GM03348 (cell line): ENCODE results near the gene ELSPBP1.
"Not testable (repeated sequence)": the region's sequence is repeated elsewhere in the genome, so short reads cannot be mapped to it uniquely, and the experiment has no call there.

Source experiments
- DNase-seq: peaks from one replicate; pipeline ENCODE4 v3.0.0; 2012; ENCODE audit warnings: low spot score

Gene ELSPBP1

DNA sequence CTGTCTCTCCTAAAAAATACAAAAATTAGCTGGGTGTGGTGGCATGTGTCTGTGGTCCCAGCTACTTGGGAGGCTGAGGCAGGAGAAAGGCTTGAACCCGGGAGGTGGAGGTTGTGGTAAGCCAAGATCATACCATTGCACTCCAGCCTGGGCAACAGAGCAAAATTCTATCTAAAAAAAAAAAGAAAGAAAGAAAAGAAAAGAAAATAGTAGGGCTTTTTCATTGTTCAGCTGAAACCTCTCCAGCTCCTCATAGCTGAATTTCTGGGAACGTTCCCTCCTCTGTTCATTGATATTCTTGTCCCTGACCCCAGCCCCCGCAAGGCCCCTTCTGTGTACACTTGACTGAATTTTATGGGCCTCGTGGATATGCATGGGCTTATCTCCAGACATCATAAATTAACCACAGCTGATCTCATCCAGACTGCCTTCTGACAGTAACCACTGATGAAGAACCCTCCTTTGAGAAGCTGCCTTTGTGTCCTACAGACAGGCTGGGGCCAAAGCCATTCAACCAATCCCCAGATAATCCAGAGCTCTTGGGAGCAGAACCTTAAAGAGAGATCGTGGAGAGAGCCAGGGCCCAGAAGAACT lies at the start of gene ELSPBP1:
TSS of gene ELSPBP1 (plus strand) at position 424 of the 594 bp plus-strand sequence. CDS start 14,036 bp downstream, outside the sequence.
- DNase-seq, result no peak

DNA sequence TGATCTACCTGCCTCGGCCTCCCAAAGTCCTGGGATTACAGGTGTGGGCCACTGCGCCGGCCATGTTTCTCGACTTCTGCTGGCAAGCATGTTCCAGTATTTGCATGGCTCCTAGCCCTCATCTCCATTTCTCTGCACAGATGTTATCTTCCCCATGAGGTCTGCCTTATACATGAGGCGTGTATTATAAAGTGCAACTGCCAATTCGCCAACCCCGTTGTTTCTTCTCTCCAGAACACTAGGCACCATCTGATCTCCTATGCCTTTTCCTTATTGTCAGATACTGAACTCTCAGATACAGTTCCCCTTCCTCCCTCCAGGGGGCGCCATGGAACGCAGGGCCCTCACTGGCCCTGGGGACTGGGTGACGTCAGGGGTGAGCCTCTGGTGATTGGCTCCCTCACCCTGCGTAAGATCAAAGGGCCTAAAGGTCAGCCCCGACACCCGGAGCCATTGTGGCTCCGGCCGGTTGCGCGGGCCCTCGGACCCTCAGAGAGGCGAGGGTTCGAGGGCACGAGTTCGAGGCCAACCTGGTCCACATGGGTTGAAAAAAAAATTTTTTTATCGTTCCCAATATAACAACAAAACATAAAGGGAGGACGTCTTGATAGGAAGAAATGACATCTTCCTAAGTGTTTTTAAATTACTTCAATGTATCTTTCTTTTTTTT lies 44.4 kb upstream of the ELSPBP1 start:
- not testable (repeated sequence) for DNase-seq

DNA sequence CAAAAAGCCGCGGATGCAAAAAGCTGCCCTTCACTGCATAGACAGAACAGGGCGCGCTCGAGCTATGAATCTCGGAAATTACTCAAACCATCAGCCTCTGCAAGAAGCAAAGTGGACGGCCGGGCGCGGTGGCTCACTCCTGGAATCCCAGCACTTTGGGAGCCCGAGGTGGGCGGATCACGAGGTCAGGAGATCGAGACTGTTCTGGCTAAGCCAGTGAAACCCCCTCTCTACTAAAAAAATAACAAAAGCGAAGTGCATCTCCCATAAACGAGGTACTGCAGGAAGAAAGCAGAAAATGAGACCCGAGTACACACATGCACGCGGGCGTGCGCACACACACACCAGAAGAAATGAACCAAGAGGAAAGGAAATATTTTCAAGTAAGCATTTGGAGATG lies 42.3 kb upstream of the ELSPBP1 start:
- not testable (repeated sequence) for DNase-seq

DNA sequence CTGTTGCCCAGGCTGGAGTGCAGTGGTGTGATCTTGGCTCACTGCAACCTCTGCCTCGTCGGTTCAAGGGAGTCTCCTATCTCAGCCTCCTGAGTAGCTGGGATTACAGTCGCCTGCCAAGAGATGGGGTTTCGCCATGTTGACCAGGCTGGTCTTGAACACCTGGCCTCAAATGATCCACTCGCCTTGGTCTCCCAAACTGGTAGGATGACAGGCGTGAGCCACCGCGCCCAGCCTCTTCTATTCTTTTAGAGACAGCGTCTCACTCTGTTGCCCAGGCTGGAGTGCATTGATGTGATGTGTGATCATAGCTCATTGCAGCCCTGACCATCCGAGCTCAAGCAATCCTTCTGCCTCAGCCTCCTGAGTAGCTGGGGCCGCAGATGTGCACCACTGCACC lies 38.5 kb upstream of the ELSPBP1 start:
- DNase-seq, result not testable (repeated sequence)

DNA sequence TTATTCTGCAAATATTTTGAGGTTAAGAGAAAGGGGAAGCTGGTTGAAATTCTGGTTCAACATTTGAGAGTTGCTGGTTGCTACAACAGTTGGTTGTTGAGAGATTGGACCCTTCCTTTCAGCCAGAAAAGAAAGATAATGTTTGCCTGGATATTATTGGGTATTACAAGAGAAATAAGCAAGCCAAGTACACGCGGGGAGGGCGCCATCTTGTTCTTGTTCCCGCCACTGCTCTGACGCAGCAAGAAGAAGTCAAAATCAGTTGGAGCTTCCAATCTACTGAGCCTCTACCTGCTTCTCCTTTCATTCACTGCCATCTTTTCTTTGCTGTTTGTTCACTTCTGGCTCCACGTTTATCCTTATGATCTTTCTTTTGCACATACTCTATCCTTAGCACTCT lies 20.9 kb upstream of the ELSPBP1 start:
- DNase-seq, result no peak

DNA sequence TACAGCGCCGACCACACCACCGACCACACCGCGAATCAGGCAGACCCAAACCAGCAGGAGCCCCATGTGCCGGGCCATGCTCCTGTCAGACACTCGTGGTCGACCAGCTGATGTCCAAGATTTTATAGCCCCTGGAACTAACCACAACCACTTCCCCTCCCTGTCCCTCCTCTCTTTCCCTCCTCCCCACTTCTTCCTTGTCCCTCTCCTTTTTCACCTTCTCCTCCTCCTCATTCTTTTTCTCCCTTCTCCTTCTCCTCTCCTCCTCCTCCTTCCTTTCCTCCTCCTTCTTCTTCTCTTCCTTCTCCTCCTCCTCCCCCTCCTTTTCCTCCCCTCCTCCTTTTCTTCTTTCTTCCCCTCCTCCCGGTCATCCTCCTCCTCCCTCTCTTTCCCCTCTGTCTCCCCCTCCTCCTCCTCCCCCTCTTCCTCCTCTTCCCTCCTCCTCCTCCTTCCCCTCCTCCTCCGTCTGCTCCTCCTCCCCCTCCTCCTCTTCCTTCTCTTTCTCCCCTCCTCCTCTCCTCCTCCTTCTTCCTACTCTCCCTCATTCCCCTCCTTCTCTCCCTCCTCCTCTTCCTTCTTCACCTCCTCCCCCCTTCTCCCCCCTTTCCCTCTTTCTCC lies 3.1 kb upstream of the ELSPBP1 start:
- DNase-seq, result no peak

DNA sequence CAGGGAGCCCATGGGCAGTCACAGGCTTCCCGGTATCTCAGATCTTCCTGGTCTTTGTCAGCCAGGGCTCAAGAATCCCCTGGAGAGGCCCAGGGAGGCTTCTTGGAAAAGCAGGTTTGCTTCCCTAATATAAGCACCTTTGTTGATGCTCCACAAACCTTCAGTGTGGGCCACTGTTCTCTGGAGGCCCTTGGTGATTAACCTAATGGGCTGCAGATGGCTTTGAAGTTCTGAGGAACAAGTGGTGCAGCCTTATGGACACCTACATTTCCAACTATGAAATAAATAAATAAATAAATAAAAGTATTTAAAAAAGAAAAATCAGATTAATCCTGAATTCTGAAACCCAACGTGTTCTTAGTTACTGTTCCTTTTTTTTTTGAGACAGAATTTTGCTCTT lies 2.4 kb upstream of the ELSPBP1 start, which contains the start of gene BSPH1:
TSS of gene BSPH1 (minus strand) at position 101 of the 400 bp plus-strand sequence. CDS start at position 12, 89 bp downstream.
- DNase-seq, result no peak

DNA sequence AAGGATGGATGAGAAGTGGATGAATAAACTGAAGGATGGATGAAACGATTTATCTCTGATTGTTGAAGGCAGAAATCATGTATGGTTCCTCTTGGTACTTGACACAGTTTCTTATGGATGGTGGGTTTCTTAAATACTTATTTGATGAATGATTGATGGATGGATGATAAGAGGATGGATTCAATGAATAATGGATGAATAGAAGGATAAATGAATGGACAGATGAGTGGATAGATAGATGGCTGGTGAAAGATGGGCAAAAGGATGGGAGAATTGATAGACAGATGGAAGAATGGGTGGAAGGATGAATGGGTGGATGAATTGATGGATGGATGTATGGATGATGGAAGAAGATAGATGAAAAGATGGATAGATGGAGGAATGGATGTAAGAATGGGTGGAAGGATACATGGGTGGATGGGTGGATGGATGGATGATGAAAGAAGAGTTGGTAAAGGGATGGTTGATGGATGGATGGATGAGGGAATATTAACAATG lies 1.8 kb downstream of the ELSPBP1 start:
- DNase-seq, result no peak

DNA sequence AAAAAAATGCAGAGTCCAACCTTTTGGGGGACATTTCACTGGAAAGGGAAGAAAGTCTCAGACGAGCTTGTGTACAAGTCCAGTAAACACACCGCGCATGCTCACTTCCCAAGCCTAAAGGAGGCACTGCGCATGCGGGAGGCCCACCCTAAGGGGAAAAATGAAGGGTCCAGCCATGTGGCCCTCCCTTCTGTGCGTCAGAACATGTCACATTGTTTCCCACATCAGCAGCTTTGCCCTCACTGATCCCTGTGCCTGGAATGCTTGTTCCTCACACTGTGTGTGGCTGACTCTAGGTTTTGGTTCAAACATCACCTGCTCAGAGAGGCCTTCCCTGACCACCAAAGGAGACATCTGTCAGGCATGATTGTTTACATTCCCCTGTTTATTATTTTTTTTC lies 4.4 kb downstream of the ELSPBP1 start:
- no peak for DNase-seq

DNA sequence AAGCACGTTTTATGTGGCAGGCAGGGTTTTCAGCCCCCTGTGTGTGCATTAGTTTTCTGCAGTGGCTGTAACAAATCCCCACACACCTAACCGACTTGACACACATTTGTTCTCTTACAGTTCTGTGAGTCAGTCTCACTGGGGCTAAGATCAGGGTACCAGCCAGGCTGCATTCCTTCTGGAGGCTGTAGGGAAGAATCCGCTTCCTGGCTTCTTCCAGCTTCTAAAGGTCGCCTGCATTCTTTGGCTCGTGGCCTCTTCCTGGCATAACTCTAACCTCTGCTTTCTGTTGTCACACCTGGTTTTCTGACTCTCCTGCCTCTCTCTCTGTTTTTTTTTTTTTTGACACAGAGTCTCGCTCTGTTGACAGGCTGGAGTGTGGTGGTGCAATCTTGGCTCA lies 6.4 kb downstream of the ELSPBP1 start:
- no peak for DNase-seq

DNA sequence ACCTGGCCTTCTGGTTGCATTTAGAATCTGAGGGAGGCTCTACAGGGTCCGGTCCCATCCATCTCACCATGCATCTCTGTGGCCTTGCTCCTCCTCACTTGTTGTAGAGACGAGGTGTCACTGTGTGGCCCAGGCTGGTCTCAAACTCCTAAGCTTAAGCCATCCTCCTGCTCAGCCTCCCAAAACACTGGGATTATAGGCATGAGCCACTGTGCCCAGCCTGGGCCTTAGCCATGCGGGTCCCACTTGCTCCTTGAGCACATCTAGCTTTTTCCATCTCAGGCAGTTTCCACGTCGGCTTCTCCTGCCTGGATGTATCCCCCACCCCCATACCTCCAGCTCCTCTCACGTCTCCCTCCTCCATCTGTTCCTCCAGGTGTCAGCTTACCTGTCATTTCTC lies 9.8 kb downstream of the ELSPBP1 start:
- no peak for DNase-seq

DNA sequence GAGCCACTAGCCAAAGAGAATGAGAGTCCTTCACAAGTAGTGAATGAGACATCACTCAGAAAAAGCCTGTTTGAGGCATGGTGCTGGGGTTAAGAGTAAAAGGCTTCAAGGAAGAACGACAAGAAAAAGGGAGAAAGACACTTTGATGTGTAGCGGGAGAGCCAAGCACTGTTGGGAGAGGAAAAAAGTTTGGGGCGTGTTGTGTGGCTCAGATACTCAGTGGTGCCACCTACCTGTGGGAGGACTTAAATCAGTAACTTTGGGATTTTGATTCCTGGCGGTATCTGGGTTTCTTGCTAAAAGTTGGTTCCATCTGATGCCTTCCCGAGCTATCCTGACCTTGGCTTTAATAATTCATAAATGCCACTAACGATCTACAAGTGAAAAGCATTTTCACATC lies 12.3 kb downstream of the ELSPBP1 start:
- no peak for DNase-seq

DNA sequence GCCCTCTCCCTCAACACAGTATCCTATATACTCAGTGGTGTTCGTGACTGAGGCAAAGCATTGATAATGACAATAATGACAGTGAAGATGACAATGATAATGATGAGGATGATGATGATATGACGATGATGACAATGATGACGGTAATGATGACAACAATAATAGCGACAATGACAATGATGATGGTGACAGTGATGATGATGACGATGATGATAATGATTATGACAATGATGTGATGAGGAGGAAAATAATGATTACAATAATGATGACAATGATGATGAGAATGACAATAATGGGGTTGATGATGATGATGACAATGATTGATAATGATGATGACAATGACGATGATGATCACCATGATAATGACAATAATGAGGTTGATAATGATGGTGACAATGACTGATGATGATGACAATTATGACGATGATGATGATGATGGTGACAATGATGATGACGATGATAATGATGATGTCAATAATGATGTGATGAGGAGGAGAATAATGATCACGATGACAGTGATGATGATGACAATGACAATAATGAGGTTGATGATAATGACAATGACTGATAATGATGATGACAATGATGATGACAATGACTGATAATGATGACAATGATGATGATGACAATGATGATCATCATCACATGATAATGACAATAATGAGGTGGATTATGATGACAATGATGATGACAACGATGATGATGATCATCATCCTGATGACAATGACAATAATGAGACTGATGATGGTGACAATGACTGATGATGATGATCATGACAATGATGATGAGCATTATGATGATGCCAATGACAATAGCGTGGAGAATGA lies 16.7 kb downstream of the ELSPBP1 start:
- DNase-seq, result no peak

DNA sequence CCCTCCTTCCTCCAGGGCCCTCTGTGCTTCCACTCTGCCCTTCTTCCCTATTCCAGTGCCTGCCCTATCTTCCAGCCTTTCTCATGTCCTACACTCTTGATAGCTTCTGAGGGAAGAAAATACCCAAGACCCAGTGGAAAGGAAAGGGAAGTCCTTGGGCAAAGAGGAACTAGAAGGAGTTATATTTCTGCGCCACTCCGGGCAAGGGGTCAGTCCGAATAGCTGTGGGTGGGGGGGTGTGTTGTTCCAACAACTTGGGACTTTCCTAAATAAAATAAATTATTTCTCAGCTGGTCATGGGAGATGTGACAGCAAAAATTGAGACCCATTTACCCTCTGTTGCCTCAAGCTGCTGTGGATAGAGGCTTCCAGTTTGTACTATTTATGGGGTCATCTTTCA lies 26.3 kb downstream of the ELSPBP1 start:
- no peak for DNase-seq

DNA sequence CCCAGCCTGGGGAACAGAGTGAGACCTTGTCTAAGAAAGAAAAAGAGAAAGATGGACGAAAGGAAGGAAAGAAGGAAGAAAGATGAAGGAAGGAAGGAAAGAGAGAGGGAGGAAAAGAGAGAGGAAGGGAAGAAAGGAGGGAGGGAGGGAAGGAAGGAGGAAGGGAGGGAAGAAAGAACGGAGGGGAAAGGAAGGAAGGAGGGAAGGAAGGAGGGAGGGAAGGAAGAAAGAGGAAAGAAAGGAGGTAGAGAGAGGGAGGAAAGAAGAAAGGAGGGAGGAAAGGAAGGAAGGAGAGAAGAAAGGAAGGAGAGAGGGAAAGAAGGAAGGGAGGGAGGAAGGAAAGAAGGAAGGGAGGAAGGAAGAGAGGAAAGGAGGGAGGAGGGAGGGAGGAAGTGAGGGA lies 28.6 kb downstream of the ELSPBP1 start:
- DNase-seq, result no peak

DNA sequence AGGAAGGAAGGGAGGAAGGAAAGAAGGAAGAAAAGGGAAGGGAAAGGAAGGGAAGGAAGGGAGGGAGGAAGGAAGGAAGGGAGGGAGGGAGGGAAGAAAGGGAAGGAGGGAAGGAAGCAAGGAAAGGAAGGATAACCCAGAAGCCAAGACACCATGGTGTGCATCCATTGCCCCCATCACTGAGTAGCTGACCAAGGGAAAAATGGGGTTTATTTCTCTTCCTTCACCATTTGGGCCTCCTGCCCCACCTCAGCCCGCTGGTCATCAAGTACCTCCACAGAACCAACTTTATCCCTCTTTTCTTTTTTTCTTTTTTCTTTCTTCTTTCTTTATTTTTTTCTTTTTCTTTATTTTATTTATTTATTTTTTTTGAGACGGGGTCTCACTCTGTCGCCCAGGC lies 29.1 kb downstream of the ELSPBP1 start:
- DNase-seq, result no peak

DNA sequence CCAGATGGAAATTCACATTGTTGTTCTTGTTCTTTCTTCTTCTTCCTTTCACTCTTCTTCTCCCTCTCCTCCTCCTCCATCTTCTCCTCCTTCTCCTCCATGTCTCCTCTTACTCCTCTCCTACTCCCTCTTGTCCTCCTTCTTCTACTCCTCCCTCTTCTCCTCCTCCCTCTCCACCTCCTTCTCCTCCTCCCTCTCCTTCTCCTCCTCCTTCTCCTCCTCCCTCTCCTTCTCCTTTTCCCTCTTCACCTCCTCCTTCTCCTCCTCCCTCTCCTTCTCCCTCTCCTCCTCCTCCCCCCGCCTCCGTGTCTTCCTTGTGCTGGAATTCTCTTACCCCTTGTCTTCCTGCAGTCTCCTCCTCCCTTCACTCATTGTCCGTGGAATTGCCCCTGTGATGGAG lies 31.0 kb downstream of the ELSPBP1 start:
- DNase-seq, result no peak

DNA sequence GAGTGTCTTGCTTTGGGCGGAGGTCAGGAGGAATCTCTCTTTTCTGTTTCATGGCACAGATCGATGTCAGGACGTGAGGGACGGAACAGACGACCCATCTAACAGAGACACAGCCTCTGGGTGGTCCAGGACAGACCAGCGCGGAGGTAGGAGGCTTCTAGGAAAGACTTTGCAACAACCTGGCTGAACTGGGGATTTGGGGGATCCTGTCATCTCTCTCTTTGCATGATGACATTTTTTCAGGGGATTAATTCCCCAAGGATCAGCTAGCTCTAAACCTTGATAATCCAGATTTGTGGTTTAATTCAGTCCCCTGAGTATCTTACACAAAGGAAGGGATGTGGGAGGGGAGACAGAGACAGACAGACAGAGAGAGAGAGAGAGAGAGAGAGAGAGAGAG lies 35.0 kb downstream of the ELSPBP1 start:
- DNase-seq, result no peak

DNA sequence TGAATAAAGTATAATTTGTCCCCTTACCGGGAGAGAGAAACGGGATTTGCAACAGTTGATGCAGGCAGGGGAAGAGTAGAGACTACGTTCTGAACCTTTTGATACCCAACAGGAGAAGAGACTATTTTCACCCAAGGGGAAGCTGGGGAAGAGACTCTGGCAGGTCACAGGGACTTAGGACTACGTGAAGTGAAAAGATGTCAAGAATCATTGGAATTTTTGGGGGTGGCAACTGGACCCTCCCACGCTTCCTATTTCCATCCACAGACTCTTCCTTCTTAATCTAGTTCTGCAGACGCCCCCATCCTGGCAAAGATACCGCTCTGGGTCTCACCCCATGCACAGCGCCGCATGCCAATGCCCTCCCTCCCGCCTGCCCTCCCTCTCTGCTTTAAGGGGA lies 35.6 kb downstream of the ELSPBP1 start:
- DNase-seq, result no peak

DNA sequence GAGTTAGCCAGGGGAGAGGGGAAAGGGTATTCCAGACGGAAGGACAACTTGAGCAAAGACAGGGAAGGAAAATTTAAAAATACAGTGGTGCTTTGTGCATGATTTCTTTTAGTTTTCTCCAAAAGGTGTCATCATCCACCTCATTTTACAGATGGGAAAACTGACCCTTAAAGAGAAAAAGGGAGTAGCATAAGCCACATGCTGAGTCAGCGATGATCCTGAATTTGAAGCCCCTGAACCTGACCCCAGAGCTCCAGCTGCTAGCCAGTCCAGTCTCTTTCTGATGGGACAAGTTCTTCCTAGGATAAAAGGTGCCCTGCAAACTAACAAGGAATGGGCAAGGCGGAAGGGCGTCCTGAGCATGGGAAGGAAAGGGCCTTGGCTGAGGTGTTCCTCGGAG lies 39.2 kb downstream of the ELSPBP1 start:
- DNase-seq, result no peak

DNA sequence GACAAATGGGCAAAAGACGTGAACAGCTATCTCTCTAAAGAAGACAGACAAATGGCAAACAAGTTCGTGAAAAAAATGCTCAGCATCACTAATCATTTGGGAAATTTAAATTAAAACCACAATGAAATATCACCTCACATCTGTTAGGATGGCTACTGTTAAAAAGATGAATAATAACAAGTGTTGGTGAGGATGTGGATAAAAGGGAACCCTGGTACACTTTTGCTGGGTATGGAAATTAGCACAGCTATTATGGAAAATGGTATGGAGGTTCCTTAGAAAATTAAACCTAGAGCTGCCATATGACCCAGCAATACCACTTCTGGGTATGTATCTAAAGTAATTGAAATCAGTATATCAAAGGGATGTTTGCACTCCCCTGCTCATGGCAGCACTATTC lies 42.3 kb downstream of the ELSPBP1 start:
- DNase-seq, result no peak

DNA sequence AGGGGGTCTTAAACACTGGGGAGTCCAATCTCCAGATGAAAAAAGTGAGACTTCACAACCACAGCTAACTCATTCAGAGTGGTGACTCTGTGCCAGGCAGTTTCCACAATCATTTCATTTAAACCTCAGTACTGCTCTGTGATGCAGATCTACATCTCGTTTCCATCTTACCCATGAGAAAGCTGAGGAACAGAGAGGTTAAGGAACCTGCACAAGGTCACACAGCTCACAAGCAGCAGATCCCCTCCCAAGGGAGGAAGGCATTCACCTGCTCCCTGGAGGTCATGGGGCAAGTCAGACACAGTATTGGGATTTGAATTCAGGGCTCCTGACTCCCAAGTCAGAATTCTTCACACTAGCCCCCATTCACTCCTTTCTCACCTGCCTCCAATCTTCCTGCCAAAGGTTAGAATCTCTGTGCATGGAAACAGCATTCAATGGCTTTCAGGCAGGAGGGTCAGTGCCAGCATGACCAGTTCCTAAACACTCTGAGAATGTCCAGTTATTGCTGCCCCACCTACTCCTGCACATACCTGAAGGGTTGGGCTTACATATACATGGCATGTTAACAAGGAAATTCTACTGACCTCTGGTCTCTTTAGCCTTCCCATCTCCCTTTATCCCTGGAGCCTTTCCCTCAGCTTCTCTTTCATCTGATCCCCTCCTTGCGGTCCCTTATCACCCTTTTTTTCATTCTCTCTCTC lies 47.6 kb downstream of the ELSPBP1 start:
- no peak for DNase-seq
